GM23338 (cell line): ENCODE results near the gene KRT83. TPM values are rescaled to one million over a fixed set of nuclear protein-coding genes. Genes with fewer than 3 reads are reported as not detected.

ENCODE experiments used
- ATAC-seq: fragments of 200-7000 bp; cut with Tn5 transposase; 3 replicates; pipeline ENCODE4 v1.9.1; 2020
- DNase-seq: peaks from one replicate; pipeline ENCODE4 v3.0.0-alpha.2; 2015; ENCODE audit warnings: low spot score
- H2AFZ ChIP-seq: fragments of 200-600 bp; sonication (generic); 2 replicates; pipeline ENCODE4 v1.8.0; 2016; ENCODE audit warnings: antibody characterized with exemption, mild to moderate bottlenecking, moderate library complexity
- H3F3A ChIP-seq: fragments of 200-600 bp; sonication (generic); replicated peaks from 2 replicates; pipeline ENCODE4 v1.8.0; 2017; ENCODE audit warnings: antibody characterized with exemption, mixed run types, low read depth
- H3K27ac ChIP-seq: fragments of 200-600 bp; sonication (generic); 2 replicates; pipeline ENCODE4 v1.6.1; 2016; ENCODE audit warnings: low read depth
- H3K27me3 ChIP-seq: fragments of 200-600 bp; sonication (generic); 2 replicates; pipeline ENCODE4 v1.8.0; 2016; ENCODE audit warnings: mild to moderate bottlenecking, mixed run types, moderate library complexity; ENCODE audit not compliant: insufficient read depth
- H3K36me3 ChIP-seq: fragments of 200-600 bp; sonication (generic); 2 replicates; pipeline ENCODE4 v1.8.0; 2016; ENCODE audit warnings: mild to moderate bottlenecking; ENCODE audit not compliant: insufficient read depth
- H3K4me1 ChIP-seq: fragments of 200-600 bp; sonication (generic); 2 replicates; pipeline ENCODE4 v1.8.0; 2016; ENCODE audit warnings: mild to moderate bottlenecking, moderate library complexity; ENCODE audit not compliant: insufficient read depth
- H3K4me2 ChIP-seq: fragments of 200-600 bp; sonication (generic); 2 replicates; pipeline ENCODE4 v1.7.1; 2017; ENCODE audit warnings: mixed run types
- H3K4me3 ChIP-seq: fragments of 200-600 bp; sonication (generic); 2 replicates; pipeline ENCODE4 v1.6.1; 2016; ENCODE audit warnings: mixed run types
- H3K79me2 ChIP-seq: fragments of 200-600 bp; sonication (generic); replicated peaks from 2 replicates; pipeline ENCODE4 v1.8.0; 2017; ENCODE audit warnings: mild to moderate bottlenecking; ENCODE audit not compliant: insufficient read depth
- H3K9me2 ChIP-seq: fragments of 200-600 bp; sonication (generic); 2 replicates; pipeline ENCODE4 v1.8.0; 2017; ENCODE audit not compliant: insufficient read depth
- H4K20me1 ChIP-seq: fragments of 200-600 bp; sonication (generic); replicated peaks from 2 replicates; pipeline ENCODE4 v1.8.0; 2017; ENCODE audit warnings: mild to moderate bottlenecking; ENCODE audit not compliant: insufficient read depth
- H3K27ac Mint-ChIP-seq: 2 replicates; pipeline ENCODE4 v1.8.0; 2020; ENCODE audit warnings: inconsistent platforms, mild to moderate bottlenecking, moderate library complexity, mixed read lengths
- H3K27me3 Mint-ChIP-seq: 3 replicates; pipeline ENCODE4 v1.8.0; 2022; ENCODE audit warnings: low read depth, mild to moderate bottlenecking, moderate library complexity, mixed read lengths, inconsistent platforms; ENCODE audit not compliant: insufficient read depth, poor library complexity
- H3K36me3 Mint-ChIP-seq: 3 replicates; pipeline ENCODE4 v1.8.0; 2021; ENCODE audit warnings: low read depth, mild to moderate bottlenecking, inconsistent platforms, moderate library complexity, mixed read lengths
- H3K4me1 Mint-ChIP-seq: 3 replicates; pipeline ENCODE4 v1.8.0; 2020; ENCODE audit warnings: mild to moderate bottlenecking, inconsistent platforms, mixed read lengths
- H3K4me3 Mint-ChIP-seq: 3 replicates; pipeline ENCODE4 v1.8.0; 2021; ENCODE audit warnings: moderate library complexity, mild to moderate bottlenecking, inconsistent platforms, mixed read lengths
- H3K9me3 Mint-ChIP-seq: 3 replicates; pipeline ENCODE4 v1.8.0; 2020; ENCODE audit warnings: moderate library complexity, mild to moderate bottlenecking, inconsistent platforms, mixed read lengths
- EZH2phosphoT487 ChIP-seq: fragments of 200-600 bp; sonication (generic); IDR thresholded peaks from one replicate; pipeline ENCODE4 v1.8.1; 2018; ENCODE audit warnings: antibody characterized with exemption; ENCODE audit not compliant: unreplicated experiment
- NANOG ChIP-seq: IDR thresholded peaks from 2 replicates; pipeline ENCODE4 v1.6.1; 2016; ENCODE audit warnings: antibody characterized with exemption, borderline replicate concordance
- ZNF462 ChIP-seq: fragments of 250-450 bp; sonication (Bioruptor Pico); IDR thresholded peaks from 2 replicates; pipeline ENCODE4 v1.5.0; 2020; ENCODE audit warnings: mild to moderate bottlenecking, moderate library complexity
- long read RNA-seq: library from polyadenylated mRNA; unstranded; transcript quantifications from one replicate; pipeline ENCODE4 v2.0.0, GENCODE V29; 2020; ENCODE audit not compliant: unreplicated experiment
- polyA plus RNA-seq: library from polyadenylated mRNA; unstranded; fragments of >200 nt; fragmentation: Nextera tagmentation; extraction: Ambion mirVana; gene quantifications from 2 replicates; pipeline ENCODE4 v1.2.1, GENCODE V29; 2016
- total RNA-seq: library from RNA; depleted of rRNA; stranded (reverse); fragments of >200 nt; shearing (Covaris generic); gene quantifications from 2 replicates; pipeline ENCODE4 v1.2.3, GENCODE V29; 2014; rRNA removed
- TF ChIP-seq, protein P1 (sequence below), 2 experiments: fragments of 200-600 bp in 1 of 2; sonication (generic) in 1 of 2; conservative IDR thresholded peaks; 2 replicates each; pipeline versions ENCODE4 v1.5.1 to v1.6.1; 2016 to 2017; ENCODE audit warnings: antibody characterized with exemption in 2 of 2, low read depth in 2 of 2, mild to moderate bottlenecking in 2 of 2, moderate library complexity in 1 of 2

Gene KRT83
- not detected in 2 replicates for total RNA-seq
- not detected in 2 replicates for polyA plus RNA-seq
- long read RNA-seq, result 0 reads

- H3K36me3 ChIP-seq, result no peaks in the 10 kb centered on the region
- H3K4me1 ChIP-seq, result no peaks in the 10 kb centered on the region
- H4K20me1 ChIP-seq, result no peaks in the 10 kb centered on the region
- H2AFZ ChIP-seq, result no peak within 1 kb of the TSS
- no peaks in the 10 kb centered on the region for H3K9me2 ChIP-seq
- H3K27me3 Mint-ChIP-seq, result peaks cover 13% of the 10 kb centered on the region
- no peak within 1 kb of the TSS for H3K27ac Mint-ChIP-seq
- no peak within 1 kb of the TSS for H3K27ac ChIP-seq
- no peak within 1 kb of the TSS for H3K4me2 ChIP-seq
- H3K27me3 ChIP-seq, result no peaks in the 10 kb centered on the region
- H3K4me1 Mint-ChIP-seq, result no peaks in the 10 kb centered on the region
- TF ChIP-seq EZH2phosphoT487, result no peak
- TF ChIP-seq, protein P1, sequence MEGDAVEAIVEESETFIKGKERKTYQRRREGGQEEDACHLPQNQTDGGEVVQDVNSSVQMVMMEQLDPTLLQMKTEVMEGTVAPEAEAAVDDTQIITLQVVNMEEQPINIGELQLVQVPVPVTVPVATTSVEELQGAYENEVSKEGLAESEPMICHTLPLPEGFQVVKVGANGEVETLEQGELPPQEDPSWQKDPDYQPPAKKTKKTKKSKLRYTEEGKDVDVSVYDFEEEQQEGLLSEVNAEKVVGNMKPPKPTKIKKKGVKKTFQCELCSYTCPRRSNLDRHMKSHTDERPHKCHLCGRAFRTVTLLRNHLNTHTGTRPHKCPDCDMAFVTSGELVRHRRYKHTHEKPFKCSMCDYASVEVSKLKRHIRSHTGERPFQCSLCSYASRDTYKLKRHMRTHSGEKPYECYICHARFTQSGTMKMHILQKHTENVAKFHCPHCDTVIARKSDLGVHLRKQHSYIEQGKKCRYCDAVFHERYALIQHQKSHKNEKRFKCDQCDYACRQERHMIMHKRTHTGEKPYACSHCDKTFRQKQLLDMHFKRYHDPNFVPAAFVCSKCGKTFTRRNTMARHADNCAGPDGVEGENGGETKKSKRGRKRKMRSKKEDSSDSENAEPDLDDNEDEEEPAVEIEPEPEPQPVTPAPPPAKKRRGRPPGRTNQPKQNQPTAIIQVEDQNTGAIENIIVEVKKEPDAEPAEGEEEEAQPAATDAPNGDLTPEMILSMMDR (conservative IDR thresholded peaks at IDR 0.05; ENCODE audit: low read depth in 2 of 2), result peak in 1 of 2 experiments; percentile 26; a peak in 1 of 4 replicates
- ATAC-seq, result peak; percentile 29; the same call in 1 of the 3 replicates
- no peak for DNase-seq
- H3K4me3 ChIP-seq, result no peak within 1 kb of the TSS
- H3F3A ChIP-seq, result no peaks in the 10 kb centered on the region
- no peaks in the 10 kb centered on the region for H3K9me3 Mint-ChIP-seq
- H3K4me3 Mint-ChIP-seq, result no peak within 1 kb of the TSS
- no peaks in the 10 kb centered on the region for H3K36me3 Mint-ChIP-seq
- H3K79me2 ChIP-seq, result no peaks in the 10 kb centered on the region
Observed at GRCh38 chr12:52320784-52321400, at the start of gene KRT83. Gene KRT83, minus strand, starts transcription at chr12:52321398. Its CDS starts 63 bp downstream, at chr12:52321335.

GRCh38 chr12:52369809-52370208 lies 48.6 kb upstream of the KRT83 start:
- H3K4me2 ChIP-seq, result no peak overlapping the region
- Mint-ChIP-seq H3K27me3 (peaks cover 4% of the 10 kb centered on the region), H3K36me3 (no peaks in the 10 kb centered on the region; the same call in 2 of the 3 replicates), H3K9me3 (no peaks in the 10 kb centered on the region), H3K4me3 (no peak overlapping the region), H3K27ac (no peak overlapping the region), H3K4me1 (peaks cover 3% of the 10 kb centered on the region; the same call in 1 of the 3 replicates)
- no peak overlapping the region for H2AFZ ChIP-seq
- ATAC-seq (no peak), DNase-seq (no peak)
- H3K79me2 ChIP-seq, result no peaks in the 10 kb centered on the region
- no peaks in the 10 kb centered on the region for H3K27me3 ChIP-seq
- no peak for TF ChIP-seq ZNF462 (CRISPR knock-in tag)
- TF ChIP-seq NANOG, result no peak
- H4K20me1 ChIP-seq, result no peaks in the 10 kb centered on the region
- H3K36me3 ChIP-seq, result no peaks in the 10 kb centered on the region
- no peak overlapping the region for H3K27ac ChIP-seq
- no peaks in the 10 kb centered on the region for H3K9me2 ChIP-seq
- no peaks in the 10 kb centered on the region for H3K4me1 ChIP-seq
- no peak overlapping the region for H3K4me3 ChIP-seq
- H3F3A ChIP-seq, result no peaks in the 10 kb centered on the region
